Measurements from ENCODE around the gene MAGEC1.

GRCh38 chrX:141958675-141959074 is 55.0 kb downstream of the MAGEC1 start:
- TF ChIP-seq CTCF (conservative IDR thresholded peaks at IDR 0.05; ENCODE audit: low read depth in 2 of 2) (no peak), POLR2AphosphoS5 (IDR thresholded peaks at IDR 0.05; ENCODE audit: low read depth) (no peak), CREB1 (CRISPR knock-in tag; IDR thresholded peaks at IDR 0.05; ENCODE audit: low read depth) (no peak), REST (IDR thresholded peaks at IDR 0.05; ENCODE audit: unreplicated experiment) (no peak), ZNF331 (CRISPR knock-in tag; IDR thresholded peaks at IDR 0.05; ENCODE audit: low read depth) (no peak), EZH2 (IDR thresholded peaks at IDR 0.05; ENCODE audit: low read depth, unreplicated experiment) (no peak), ETS1 (IDR thresholded peaks at IDR 0.05) (no peak), STAT1 (IDR thresholded peaks at IDR 0.05; ENCODE audit: unreplicated experiment) (no peak), JUNB (IDR thresholded peaks at IDR 0.05; ENCODE audit: unreplicated experiment) (no peak)
